Activated CD4-positive, alpha-beta T cell treated with anti-CD3 and anti-CD28 coated beads, Interleukin-2, amount 10 ng/mL, durations not matched to agents 24 days and 14 days (primary cell): ENCODE measurements around the gene AP1M2. TPM values are rescaled to one million over a fixed set of nuclear protein-coding genes. Genes with fewer than 3 reads are reported as not detected.
"Not testable (repeated sequence)": the region's sequence is repeated elsewhere in the genome, so short reads cannot be mapped to it uniquely, and the experiment has no call there.

ENCODE experiments used
- DNase-seq: peaks from one replicate; pipeline ENCODE4 v3.0.0; 2022
- H3K27ac Mint-ChIP-seq: one replicate; pipeline ENCODE4 v1.8.0; 2022; ENCODE audit warnings: mild to moderate bottlenecking, mixed read lengths
- H3K27me3 Mint-ChIP-seq: one replicate; pipeline ENCODE4 v1.8.0; 2022; ENCODE audit warnings: mixed read lengths
- H3K36me3 Mint-ChIP-seq: one replicate; pipeline ENCODE4 v1.8.0; 2022; ENCODE audit warnings: low read depth, mild to moderate bottlenecking, mixed read lengths
- H3K4me1 Mint-ChIP-seq: one replicate; pipeline ENCODE4 v1.8.0; 2021; ENCODE audit warnings: mixed read lengths
- H3K4me3 Mint-ChIP-seq: one replicate; pipeline ENCODE4 v1.8.0; 2022; ENCODE audit warnings: mild to moderate bottlenecking, moderate library complexity, mixed read lengths
- H3K9me3 Mint-ChIP-seq: one replicate; pipeline ENCODE4 v1.8.0; 2021; ENCODE audit warnings: mixed read lengths
- intact Hi-C: fragments of 100-400 bp; cut with micrococcal nuclease; formaldehyde crosslinking; loops from one replicate; pipeline ENCODE4 v1.15.1; 2023
- total RNA-seq: library from RNA; stranded (reverse); gene quantifications from 2 replicates; pipeline ENCODE4 v1.2.3, GENCODE V29; 2022

The AP1M2 gene
- total RNA-seq, 1 donor from 2014 or later, result not detected

GRCh38 chr19:10532457-10532856 is 54.7 kb downstream of the AP1M2 start:
- intact Hi-C loops, result no loop called here

GRCh38 chr19:10526887-10527286 is 60.2 kb downstream of the AP1M2 start:
- H3K27ac Mint-ChIP-seq, H3K27me3 Mint-ChIP-seq, H3K4me1 Mint-ChIP-seq, H3K36me3 Mint-ChIP-seq, H3K9me3 Mint-ChIP-seq, DNase-seq, intact Hi-C loops, H3K4me3 Mint-ChIP-seq: not testable (repeated sequence)

More at GRCh38 chr19:10532457-10532856, 54.7 kb downstream of the AP1M2 start:
- H3K9me3 Mint-ChIP-seq, result no peaks in the 10 kb centered on the region
- no peaks in the 10 kb centered on the region for H3K4me1 Mint-ChIP-seq
- no peak overlapping the region for H3K27ac Mint-ChIP-seq
- H3K36me3 Mint-ChIP-seq, result no peaks in the 10 kb centered on the region
- no peak for DNase-seq
- H3K4me3 Mint-ChIP-seq, result no peak overlapping the region
- peaks cover 14% of the 10 kb centered on the region for H3K27me3 Mint-ChIP-seq

- Mint-ChIP-seq H3K27ac (no peak overlapping the region), H3K9me3 (no peaks in the 10 kb centered on the region), H3K36me3 (no peaks in the 10 kb centered on the region), H3K27me3 (peaks cover 7% of the 10 kb centered on the region), H3K4me1 (no peaks in the 10 kb centered on the region), H3K4me3 (no peak overlapping the region)
- no peak for DNase-seq
- intact Hi-C loops, result no loop called here
Measured at GRCh38 chr19:10525636-10526035, 61.5 kb downstream of the AP1M2 start.

GRCh38 chr19:10523135-10523636 is 63.9 kb downstream of the AP1M2 start:
- H3K9me3 Mint-ChIP-seq, result no peaks in the 10 kb centered on the region
- DNase-seq, result no peak
- H3K27me3 Mint-ChIP-seq, result peaks cover 26% of the 10 kb centered on the region
- no peaks in the 10 kb centered on the region for H3K36me3 Mint-ChIP-seq
- H3K27ac Mint-ChIP-seq, result no peak overlapping the region
- H3K4me3 Mint-ChIP-seq, result no peak overlapping the region
- peaks cover 12% of the 10 kb centered on the region for H3K4me1 Mint-ChIP-seq
- intact Hi-C loops, result no loop called here

Other genes with a start within 250 kb of the AP1M2 start
- gene ICAM3, start 247.7 kb downstream of the AP1M2 start, total RNA-seq, result 104 and 108 TPM in 2 replicates
- 244 and 255 TPM in 2 replicates for gene TYK2, start 206.7 kb downstream of the AP1M2 start, total RNA-seq
- 304 and 310 TPM in 2 replicates for gene CDC37, start 183.8 kb downstream of the AP1M2 start, total RNA-seq
- gene PDE4A, start 166.8 kb downstream of the AP1M2 start, total RNA-seq, result 55.3 and 58.0 TPM in 2 replicates
- 81.0 and 82.1 TPM in 2 replicates for gene KEAP1, start 84.0 kb downstream of the AP1M2 start, total RNA-seq
- not detected in 2 replicates for gene S1PR5, start 69.9 kb downstream of the AP1M2 start, total RNA-seq
- 36.7 and 40.8 TPM in 2 replicates for gene ATG4D, start 43.4 kb downstream of the AP1M2 start, total RNA-seq
- 84.0 and 90.6 TPM in 2 replicates for gene KRI1, start 21.3 kb downstream of the AP1M2 start, total RNA-seq
- 41.0 and 44.2 TPM in 2 replicates for gene CDKN2D, start 18.3 kb downstream of the AP1M2 start, total RNA-seq
- 85.5 and 98.6 TPM in 2 replicates for gene SLC44A2, start 38.2 kb upstream of the AP1M2 start, total RNA-seq
- gene ILF3, start 67.0 kb upstream of the AP1M2 start, total RNA-seq, result 588 TPM in 2 replicates
- 86.0 and 95.2 TPM in 2 replicates for gene QTRT1, start 114.1 kb upstream of the AP1M2 start, total RNA-seq
- gene DNM2, start 130.8 kb upstream of the AP1M2 start, total RNA-seq, result 198 and 211 TPM in 2 replicates
- 17.6 and 22.4 TPM in 2 replicates for gene TMED1, start 248.9 kb upstream of the AP1M2 start, total RNA-seq